ENCODE results near the gene SLC49A3. TPM values are rescaled to one million over a fixed set of nuclear protein-coding genes. Genes with fewer than 3 reads are reported as not detected.

SLC49A3 gene
- total and polyA plus RNA-seq, 2 of the 13 experiments (the other 11 are each of a cell fraction or from before 2014, with no cell fraction given), result 0.07 to 0.17 TPM

- TF ChIP-seq PRDM4 (CRISPR knock-in tag; IDR thresholded peaks at IDR 0.05; ENCODE audit: borderline replicate concordance) (no peak), ZBTB25 (CRISPR knock-in tag; IDR thresholded peaks at IDR 0.05) (peak; percentile 61; the same call in 1 of the 2 replicates), BCLAF1 (IDR thresholded peaks at IDR 0.05) (no peak), NCOA2 (CRISPR knock-in tag; IDR thresholded peaks at IDR 0.05) (peak; percentile 24; the same call in 1 of the 2 replicates), ZKSCAN5 (CRISPR knock-in tag; IDR thresholded peaks at IDR 0.05) (no peak), RCOR2 (CRISPR knock-in tag; IDR thresholded peaks at IDR 0.05) (no peak)
- TF ChIP-seq, protein P1, sequence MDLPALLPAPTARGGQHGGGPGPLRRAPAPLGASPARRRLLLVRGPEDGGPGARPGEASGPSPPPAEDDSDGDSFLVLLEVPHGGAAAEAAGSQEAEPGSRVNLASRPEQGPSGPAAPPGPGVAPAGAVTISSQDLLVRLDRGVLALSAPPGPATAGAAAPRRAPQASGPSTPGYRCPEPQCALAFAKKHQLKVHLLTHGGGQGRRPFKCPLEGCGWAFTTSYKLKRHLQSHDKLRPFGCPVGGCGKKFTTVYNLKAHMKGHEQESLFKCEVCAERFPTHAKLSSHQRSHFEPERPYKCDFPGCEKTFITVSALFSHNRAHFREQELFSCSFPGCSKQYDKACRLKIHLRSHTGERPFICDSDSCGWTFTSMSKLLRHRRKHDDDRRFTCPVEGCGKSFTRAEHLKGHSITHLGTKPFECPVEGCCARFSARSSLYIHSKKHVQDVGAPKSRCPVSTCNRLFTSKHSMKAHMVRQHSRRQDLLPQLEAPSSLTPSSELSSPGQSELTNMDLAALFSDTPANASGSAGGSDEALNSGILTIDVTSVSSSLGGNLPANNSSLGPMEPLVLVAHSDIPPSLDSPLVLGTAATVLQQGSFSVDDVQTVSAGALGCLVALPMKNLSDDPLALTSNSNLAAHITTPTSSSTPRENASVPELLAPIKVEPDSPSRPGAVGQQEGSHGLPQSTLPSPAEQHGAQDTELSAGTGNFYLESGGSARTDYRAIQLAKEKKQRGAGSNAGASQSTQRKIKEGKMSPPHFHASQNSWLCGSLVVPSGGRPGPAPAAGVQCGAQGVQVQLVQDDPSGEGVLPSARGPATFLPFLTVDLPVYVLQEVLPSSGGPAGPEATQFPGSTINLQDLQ (CRISPR knock-in tag; IDR thresholded peaks at IDR 0.05), result 0 out of 2 replicates have a peak, but pooled peaks have one; percentile 58
- TF ChIP-seq, protein P2, sequence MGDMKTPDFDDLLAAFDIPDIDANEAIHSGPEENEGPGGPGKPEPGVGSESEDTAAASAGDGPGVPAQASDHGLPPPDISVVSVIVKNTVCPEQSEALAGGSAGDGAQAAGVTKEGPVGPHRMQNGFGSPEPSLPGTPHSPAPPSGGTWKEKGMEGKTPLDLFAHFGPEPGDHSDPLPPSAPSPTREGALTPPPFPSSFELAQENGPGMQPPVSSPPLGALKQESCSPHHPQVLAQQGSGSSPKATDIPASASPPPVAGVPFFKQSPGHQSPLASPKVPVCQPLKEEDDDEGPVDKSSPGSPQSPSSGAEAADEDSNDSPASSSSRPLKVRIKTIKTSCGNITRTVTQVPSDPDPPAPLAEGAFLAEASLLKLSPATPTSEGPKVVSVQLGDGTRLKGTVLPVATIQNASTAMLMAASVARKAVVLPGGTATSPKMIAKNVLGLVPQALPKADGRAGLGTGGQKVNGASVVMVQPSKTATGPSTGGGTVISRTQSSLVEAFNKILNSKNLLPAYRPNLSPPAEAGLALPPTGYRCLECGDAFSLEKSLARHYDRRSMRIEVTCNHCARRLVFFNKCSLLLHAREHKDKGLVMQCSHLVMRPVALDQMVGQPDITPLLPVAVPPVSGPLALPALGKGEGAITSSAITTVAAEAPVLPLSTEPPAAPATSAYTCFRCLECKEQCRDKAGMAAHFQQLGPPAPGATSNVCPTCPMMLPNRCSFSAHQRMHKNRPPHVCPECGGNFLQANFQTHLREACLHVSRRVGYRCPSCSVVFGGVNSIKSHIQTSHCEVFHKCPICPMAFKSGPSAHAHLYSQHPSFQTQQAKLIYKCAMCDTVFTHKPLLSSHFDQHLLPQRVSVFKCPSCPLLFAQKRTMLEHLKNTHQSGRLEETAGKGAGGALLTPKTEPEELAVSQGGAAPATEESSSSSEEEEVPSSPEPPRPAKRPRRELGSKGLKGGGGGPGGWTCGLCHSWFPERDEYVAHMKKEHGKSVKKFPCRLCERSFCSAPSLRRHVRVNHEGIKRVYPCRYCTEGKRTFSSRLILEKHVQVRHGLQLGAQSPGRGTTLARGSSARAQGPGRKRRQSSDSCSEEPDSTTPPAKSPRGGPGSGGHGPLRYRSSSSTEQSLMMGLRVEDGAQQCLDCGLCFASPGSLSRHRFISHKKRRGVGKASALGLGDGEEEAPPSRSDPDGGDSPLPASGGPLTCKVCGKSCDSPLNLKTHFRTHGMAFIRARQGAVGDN (CRISPR knock-in tag; IDR thresholded peaks at IDR 0.05), result peak; percentile 66
- TF ChIP-seq, protein P3, sequence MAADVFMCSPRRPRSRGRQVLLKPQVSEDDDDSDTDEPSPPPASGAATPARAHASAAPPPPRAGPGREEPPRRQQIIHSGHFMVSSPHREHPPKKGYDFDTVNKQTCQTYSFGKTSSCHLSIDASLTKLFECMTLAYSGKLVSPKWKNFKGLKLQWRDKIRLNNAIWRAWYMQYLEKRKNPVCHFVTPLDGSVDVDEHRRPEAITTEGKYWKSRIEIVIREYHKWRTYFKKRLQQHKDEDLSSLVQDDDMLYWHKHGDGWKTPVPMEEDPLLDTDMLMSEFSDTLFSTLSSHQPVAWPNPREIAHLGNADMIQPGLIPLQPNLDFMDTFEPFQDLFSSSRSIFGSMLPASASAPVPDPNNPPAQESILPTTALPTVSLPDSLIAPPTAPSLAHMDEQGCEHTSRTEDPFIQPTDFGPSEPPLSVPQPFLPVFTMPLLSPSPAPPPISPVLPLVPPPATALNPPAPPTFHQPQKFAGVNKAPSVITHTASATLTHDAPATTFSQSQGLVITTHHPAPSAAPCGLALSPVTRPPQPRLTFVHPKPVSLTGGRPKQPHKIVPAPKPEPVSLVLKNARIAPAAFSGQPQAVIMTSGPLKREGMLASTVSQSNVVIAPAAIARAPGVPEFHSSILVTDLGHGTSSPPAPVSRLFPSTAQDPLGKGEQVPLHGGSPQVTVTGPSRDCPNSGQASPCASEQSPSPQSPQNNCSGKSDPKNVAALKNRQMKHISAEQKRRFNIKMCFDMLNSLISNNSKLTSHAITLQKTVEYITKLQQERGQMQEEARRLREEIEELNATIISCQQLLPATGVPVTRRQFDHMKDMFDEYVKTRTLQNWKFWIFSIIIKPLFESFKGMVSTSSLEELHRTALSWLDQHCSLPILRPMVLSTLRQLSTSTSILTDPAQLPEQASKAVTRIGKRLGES (CRISPR knock-in tag; IDR thresholded peaks at IDR 0.05; ENCODE audit: borderline replicate concordance), result 0 out of 2 replicates have a peak, but pooled peaks have one; percentile 58
These were observed 14.5 kb downstream of the SLC49A3 start, which contains the start of the genes ATP5ME and MYL5 (continued) for GRCh38 chr4:674172-675035.
